HG03280 (cell line): ENCODE data around the gene HSDL2.
"Not testable (repeated sequence)": the region's sequence is repeated elsewhere in the genome, so short reads cannot be mapped to it uniquely, and the experiment has no call there.

Experiments
- ATAC-seq: cut with Tn5 transposase; IDR thresholded peaks from one replicate; pipeline ENCODE4 v1.9.1; 2021; ENCODE audit warnings: mild to moderate bottlenecking, moderate library complexity; ENCODE audit not compliant: unreplicated experiment

Gene HSDL2

GRCh38 chr9:112365257-112365656 is 14.7 kb upstream of the HSDL2 start:
- ATAC-seq: not testable (repeated sequence)

- ATAC-seq: no peak
Measured at GRCh38 chr9:112366591-112366990, 13.3 kb upstream of the HSDL2 start.

GRCh38 chr9:112367465-112367864 is 12.4 kb upstream of the HSDL2 start:
- ATAC-seq: no peak

GRCh38 chr9:112369817-112370216 is 10.1 kb upstream of the HSDL2 start:
- no peak for ATAC-seq

- no peak for ATAC-seq
Measured at GRCh38 chr9:112371060-112371459, 8.8 kb upstream of the HSDL2 start.

GRCh38 chr9:112373666-112374065 is 6.2 kb upstream of the HSDL2 start:
- ATAC-seq: not testable (repeated sequence)

- not testable (repeated sequence) for ATAC-seq
Measured at GRCh38 chr9:112374232-112374631, 5.7 kb upstream of the HSDL2 start.

- ATAC-seq: no peak
Measured at GRCh38 chr9:112375361-112375760, 4.5 kb upstream of the HSDL2 start.

- ATAC-seq: no peak
Measured at GRCh38 chr9:112377087-112377486, 2.8 kb upstream of the HSDL2 start.

GRCh38 chr9:112377684-112378327 is 2.1 kb upstream of the HSDL2 start:
- no peak for ATAC-seq

GRCh38 chr9:112378328-112379176 is 1.4 kb upstream of the HSDL2 start:
- peak; percentile 5 for ATAC-seq

GRCh38 chr9:112379177-112380101 is 469 bp upstream of the HSDL2 start:
- peak; percentile 88 for ATAC-seq

GRCh38 chr9:112380825-112381221 is 915 bp downstream of the HSDL2 start:
- ATAC-seq: no peak

GRCh38 chr9:112382066-112382465 is 2.2 kb downstream of the HSDL2 start:
- ATAC-seq: no peak

GRCh38 chr9:112382501-112383364 is 2.8 kb downstream of the HSDL2 start:
- no peak for ATAC-seq

- no peak for ATAC-seq
Measured at GRCh38 chr9:112384219-112384618, 4.3 kb downstream of the HSDL2 start.

- peak; percentile 33 for ATAC-seq
Measured at GRCh38 chr9:112384690-112385089, 4.8 kb downstream of the HSDL2 start.

- ATAC-seq: no peak
Measured at GRCh38 chr9:112387115-112387514, 7.2 kb downstream of the HSDL2 start.

GRCh38 chr9:112389897-112390296 is 10.0 kb downstream of the HSDL2 start:
- ATAC-seq: not testable (repeated sequence)

GRCh38 chr9:112391936-112392560 is 12.1 kb downstream of the HSDL2 start:
- not testable (repeated sequence) for ATAC-seq
